GM10266 (cell line): Measurements from ENCODE around the gene ARID3C.
A peak's percentile ranks its signal among the peaks of the same experiment; 100 is the strongest.

Experiments
- DNase-seq: peaks from one replicate; pipeline ENCODE4 v3.0.0; 2012; ENCODE audit errors: extremely low spot score
- CTCF ChIP-seq: IDR thresholded peaks from 2 replicates; pipeline ENCODE4 v1.5.1; 2012; ENCODE audit warnings: mild to moderate bottlenecking, low read depth; ENCODE audit not compliant: control insufficient read depth, insufficient read depth; ENCODE audit errors: missing control alignments

The ARID3C gene

GRCh38 chr9:34665381-34666250, 36.8 kb upstream of the ARID3C start:
- no peak for TF ChIP-seq CTCF
- DNase-seq, result peak; percentile 88

GRCh38 chr9:34665067-34665380, 36.2 kb upstream of the ARID3C start:
- TF ChIP-seq CTCF, result no peak
- no peak for DNase-seq

- DNase-seq, result peak; percentile 79
- peak; percentile 85 for TF ChIP-seq CTCF
Observed at GRCh38 chr9:34664281-34665066, 35.6 kb upstream of the ARID3C start.

GRCh38 chr9:34663303-34663605, 34.4 kb upstream of the ARID3C start:
- TF ChIP-seq CTCF, result no peak
- no peak for DNase-seq

- DNase-seq, result no peak
- no peak for TF ChIP-seq CTCF
Observed at GRCh38 chr9:34662526-34663302, 33.8 kb upstream of the ARID3C start, which contains the start of gene CCL27. Gene CCL27 (minus strand): TSS chr9:34662657. CDS start chr9:34662633, 24 bp downstream.

- no peak for DNase-seq
Observed at GRCh38 chr9:34659592-34660253, 30.9 kb upstream of the ARID3C start.

More at GRCh38 chr9:34659592-34660253, 30.9 kb upstream of the ARID3C start:
- TF ChIP-seq CTCF, result no peak
